ENCODE results near the gene AMZ1. TPM values are rescaled to one million over a fixed set of nuclear protein-coding genes. Genes with fewer than 3 reads are reported as not detected.

Gene AMZ1
- total and polyA plus RNA-seq, 10 of the 15 experiments (the other 5 are each of a cell fraction or from before 2014, with no cell fraction given), result 0.02 to 2.0 (median 0.69) TPM

DNA sequence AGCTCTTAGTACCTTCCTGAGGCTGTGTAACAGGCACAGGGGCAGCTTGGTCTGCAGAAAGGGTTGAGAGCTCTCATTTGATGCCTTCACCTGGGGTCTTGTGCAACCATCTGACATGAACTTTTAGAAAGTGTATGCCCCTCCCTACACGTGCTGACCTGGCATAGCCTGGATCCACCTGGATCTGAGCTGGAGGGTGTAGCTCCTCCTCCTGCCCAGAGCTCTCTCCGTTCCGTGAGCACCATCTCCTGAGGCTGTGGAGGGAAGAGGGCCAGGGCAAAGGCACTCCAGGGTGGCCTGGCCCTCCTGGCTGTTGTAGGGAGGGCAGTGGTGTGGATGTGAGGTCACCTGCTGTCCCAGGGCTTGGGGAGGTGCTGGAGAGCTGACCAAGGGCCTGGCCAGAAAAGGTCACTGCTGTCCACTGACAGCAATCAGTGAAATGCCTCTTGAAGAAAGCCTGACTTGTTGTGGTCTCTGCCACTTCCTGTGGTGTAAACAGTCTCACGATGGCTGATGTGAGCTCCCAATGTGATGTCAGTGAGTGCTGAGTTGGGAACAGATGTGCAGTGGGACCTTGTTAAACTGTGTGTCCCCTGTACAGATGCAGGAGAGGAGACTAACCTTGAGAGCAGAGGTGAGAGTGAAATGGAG lies 23.0 kb downstream of the AMZ1 start (continued):
- TF ChIP-seq, protein P1, sequence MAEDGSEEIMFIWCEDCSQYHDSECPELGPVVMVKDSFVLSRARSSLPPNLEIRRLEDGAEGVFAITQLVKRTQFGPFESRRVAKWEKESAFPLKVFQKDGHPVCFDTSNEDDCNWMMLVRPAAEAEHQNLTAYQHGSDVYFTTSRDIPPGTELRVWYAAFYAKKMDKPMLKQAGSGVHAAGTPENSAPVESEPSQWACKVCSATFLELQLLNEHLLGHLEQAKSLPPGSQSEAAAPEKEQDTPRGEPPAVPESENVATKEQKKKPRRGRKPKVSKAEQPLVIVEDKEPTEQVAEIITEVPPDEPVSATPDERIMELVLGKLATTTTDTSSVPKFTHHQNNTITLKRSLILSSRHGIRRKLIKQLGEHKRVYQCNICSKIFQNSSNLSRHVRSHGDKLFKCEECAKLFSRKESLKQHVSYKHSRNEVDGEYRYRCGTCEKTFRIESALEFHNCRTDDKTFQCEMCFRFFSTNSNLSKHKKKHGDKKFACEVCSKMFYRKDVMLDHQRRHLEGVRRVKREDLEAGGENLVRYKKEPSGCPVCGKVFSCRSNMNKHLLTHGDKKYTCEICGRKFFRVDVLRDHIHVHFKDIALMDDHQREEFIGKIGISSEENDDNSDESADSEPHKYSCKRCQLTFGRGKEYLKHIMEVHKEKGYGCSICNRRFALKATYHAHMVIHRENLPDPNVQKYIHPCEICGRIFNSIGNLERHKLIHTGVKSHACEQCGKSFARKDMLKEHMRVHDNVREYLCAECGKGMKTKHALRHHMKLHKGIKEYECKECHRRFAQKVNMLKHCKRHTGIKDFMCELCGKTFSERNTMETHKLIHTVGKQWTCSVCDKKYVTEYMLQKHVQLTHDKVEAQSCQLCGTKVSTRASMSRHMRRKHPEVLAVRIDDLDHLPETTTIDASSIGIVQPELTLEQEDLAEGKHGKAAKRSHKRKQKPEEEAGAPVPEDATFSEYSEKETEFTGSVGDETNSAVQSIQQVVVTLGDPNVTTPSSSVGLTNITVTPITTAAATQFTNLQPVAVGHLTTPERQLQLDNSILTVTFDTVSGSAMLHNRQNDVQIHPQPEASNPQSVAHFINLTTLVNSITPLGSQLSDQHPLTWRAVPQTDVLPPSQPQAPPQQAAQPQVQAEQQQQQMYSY (CRISPR knock-in tag; IDR thresholded peaks at IDR 0.05), result no peak
- TF ChIP-seq MYC (IDR thresholded peaks at IDR 0.05; ENCODE audit: insufficient read depth, insufficient read length, insufficient replicate concordance, low read length, severe bottlenecking) (no peak), BMI1 (IDR thresholded peaks at IDR 0.05; ENCODE audit: borderline replicate concordance) (no peak), ATF7 (IDR thresholded peaks at IDR 0.05; ENCODE audit: low read depth) (peak; percentile 82), SPI1 (IDR thresholded peaks at IDR 0.05; ENCODE audit: borderline replicate concordance, insufficient read depth, low read depth, low read length) (no peak), GABPA (IDR thresholded peaks at IDR 0.05; ENCODE audit: low read depth) (no peak), LARP7 (IDR thresholded peaks at IDR 0.05) (peak; percentile 51), DPF2 (IDR thresholded peaks at IDR 0.05) (peak; percentile 53), PAX5 (IDR thresholded peaks at IDR 0.05; ENCODE audit: borderline replicate concordance, low read depth, low read length) (peak; percentile 35; the same call in 1 of the 2 replicates), TCF3 (IDR thresholded peaks at IDR 0.05; ENCODE audit: borderline replicate concordance, insufficient read depth, low read depth, low read length) (0 out of 2 replicates have a peak, but pooled peaks have one; percentile 49), FOXM1 (IDR thresholded peaks at IDR 0.05; ENCODE audit: low read depth, low read length) (no peak), EP300 (IDR thresholded peaks at IDR 0.05; ENCODE audit: borderline replicate concordance in 1 of 2, control insufficient read depth in 1 of 2, low read depth in 2 of 2, low read length in 2 of 2) (peak; percentile 68 to 81; a peak in 3 of 4 replicates), BCL11A (IDR thresholded peaks at IDR 0.05; ENCODE audit: low read depth, low read length) (0 out of 2 replicates have a peak, but pooled peaks have one; percentile 34), ZBED1 (IDR thresholded peaks at IDR 0.05; ENCODE audit: borderline replicate concordance) (no peak)
- TF ChIP-seq, protein P2, sequence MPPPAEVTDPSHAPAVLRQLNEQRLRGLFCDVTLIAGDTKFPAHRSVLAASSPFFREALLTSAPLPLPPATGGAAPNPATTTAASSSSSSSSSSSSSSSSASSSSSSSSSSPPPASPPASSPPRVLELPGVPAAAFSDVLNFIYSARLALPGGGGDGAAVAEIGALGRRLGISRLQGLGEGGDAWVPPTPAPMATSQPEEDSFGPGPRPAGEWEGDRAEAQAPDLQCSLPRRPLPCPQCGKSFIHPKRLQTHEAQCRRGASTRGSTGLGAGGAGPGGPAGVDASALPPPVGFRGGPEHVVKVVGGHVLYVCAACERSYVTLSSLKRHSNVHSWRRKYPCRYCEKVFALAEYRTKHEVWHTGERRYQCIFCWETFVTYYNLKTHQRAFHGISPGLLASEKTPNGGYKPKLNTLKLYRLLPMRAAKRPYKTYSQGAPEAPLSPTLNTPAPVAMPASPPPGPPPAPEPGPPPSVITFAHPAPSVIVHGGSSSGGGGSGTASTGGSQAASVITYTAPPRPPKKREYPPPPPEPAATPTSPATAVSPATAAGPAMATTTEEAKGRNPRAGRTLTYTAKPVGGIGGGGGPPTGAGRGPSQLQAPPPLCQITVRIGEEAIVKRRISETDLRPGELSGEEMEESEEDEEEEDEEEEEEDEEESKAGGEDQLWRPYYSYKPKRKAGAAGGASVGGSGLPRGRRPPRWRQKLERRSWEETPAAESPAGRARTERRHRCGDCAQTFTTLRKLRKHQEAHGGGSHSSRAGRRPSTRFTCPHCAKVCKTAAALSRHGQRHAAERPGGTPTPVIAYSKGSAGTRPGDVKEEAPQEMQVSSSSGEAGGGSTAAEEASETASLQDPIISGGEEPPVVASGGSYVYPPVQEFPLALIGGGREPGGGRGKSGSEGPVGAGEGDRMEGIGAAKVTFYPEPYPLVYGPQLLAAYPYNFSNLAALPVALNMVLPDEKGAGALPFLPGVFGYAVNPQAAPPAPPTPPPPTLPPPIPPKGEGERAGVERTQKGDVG (CRISPR knock-in tag; IDR thresholded peaks at IDR 0.05), result no peak
- TF ChIP-seq, protein P3, sequence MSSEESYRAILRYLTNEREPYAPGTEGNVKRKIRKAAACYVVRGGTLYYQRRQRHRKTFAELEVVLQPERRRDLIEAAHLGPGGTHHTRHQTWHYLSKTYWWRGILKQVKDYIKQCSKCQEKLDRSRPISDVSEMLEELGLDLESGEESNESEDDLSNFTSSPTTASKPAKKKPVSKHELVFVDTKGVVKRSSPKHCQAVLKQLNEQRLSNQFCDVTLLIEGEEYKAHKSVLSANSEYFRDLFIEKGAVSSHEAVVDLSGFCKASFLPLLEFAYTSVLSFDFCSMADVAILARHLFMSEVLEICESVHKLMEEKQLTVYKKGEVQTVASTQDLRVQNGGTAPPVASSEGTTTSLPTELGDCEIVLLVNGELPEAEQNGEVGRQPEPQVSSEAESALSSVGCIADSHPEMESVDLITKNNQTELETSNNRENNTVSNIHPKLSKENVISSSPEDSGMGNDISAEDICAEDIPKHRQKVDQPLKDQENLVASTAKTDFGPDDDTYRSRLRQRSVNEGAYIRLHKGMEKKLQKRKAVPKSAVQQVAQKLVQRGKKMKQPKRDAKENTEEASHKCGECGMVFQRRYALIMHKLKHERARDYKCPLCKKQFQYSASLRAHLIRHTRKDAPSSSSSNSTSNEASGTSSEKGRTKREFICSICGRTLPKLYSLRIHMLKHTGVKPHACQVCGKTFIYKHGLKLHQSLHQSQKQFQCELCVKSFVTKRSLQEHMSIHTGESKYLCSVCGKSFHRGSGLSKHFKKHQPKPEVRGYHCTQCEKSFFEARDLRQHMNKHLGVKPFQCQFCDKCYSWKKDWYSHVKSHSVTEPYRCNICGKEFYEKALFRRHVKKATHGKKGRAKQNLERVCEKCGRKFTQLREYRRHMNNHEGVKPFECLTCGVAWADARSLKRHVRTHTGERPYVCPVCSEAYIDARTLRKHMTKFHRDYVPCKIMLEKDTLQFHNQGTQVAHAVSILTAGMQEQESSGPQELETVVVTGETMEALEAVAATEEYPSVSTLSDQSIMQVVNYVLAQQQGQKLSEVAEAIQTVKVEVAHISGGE (CRISPR knock-in tag; IDR thresholded peaks at IDR 0.05), result no peak

Measured in GM12878 (cell line).